Astrocyte (in vitro differentiated cells and primary cell): Measurements from ENCODE around the gene PCNX1. TPM values are rescaled to one million over a fixed set of nuclear protein-coding genes. Genes with fewer than 3 reads are reported as not detected.

ENCODE experiments used
- DNase-seq: peaks from one replicate; pipeline ENCODE4 v3.0.0-alpha.2; 2010; ENCODE audit warnings: low read depth
- FAIRE-seq: peaks from 2 replicates; lab custom pipeline; 2011; peaks lifted over from hg19 to GRCh38; lab: Jason Lieb, UNC
- H2AFZ ChIP-seq: 2 replicates; pipeline ENCODE4 v1.6.0; 2012; ENCODE audit warnings: low read depth, low read length, inconsistent platforms
- H3K27ac ChIP-seq: 2 replicates; pipeline ENCODE4 v1.5.1; 2011; ENCODE audit warnings: low read depth, low read length, inconsistent platforms
- H3K27me3 ChIP-seq: 2 replicates; pipeline ENCODE4 v1.6.0; 2011; ENCODE audit warnings: low read length, inconsistent platforms; ENCODE audit not compliant: insufficient read depth
- H3K36me3 ChIP-seq: 2 replicates; pipeline ENCODE4 v1.5.1; 2011; ENCODE audit warnings: low read length, inconsistent platforms; ENCODE audit not compliant: insufficient read depth
- H3K4me1 ChIP-seq: 2 replicates; pipeline ENCODE4 v1.5.1; 2011; ENCODE audit warnings: low read length, inconsistent platforms; ENCODE audit not compliant: insufficient read depth
- H3K4me2 ChIP-seq: 2 replicates; pipeline ENCODE4 v1.6.0; 2012; ENCODE audit warnings: low read length, inconsistent platforms
- H3K4me3 ChIP-seq: 2 replicates; pipeline ENCODE4 v1.5.1; 2011; ENCODE audit warnings: low read depth, mild to moderate bottlenecking, low read length, inconsistent platforms; ENCODE audit not compliant: insufficient read depth
- H3K79me2 ChIP-seq: 2 replicates; pipeline ENCODE4 v1.6.0; 2012; ENCODE audit warnings: mild to moderate bottlenecking, low read length, inconsistent platforms; ENCODE audit not compliant: insufficient read depth
- H3K9ac ChIP-seq: 2 replicates; pipeline ENCODE4 v1.6.0; 2012; ENCODE audit warnings: mild to moderate bottlenecking, low read length, inconsistent platforms
- H3K9me3 ChIP-seq: 2 replicates; pipeline ENCODE4 v1.5.1; 2012; ENCODE audit warnings: low read depth, mild to moderate bottlenecking, low read length, inconsistent platforms; ENCODE audit not compliant: insufficient read depth
- H4K20me1 ChIP-seq: 2 replicates; pipeline ENCODE4 v1.6.0; 2012; ENCODE audit warnings: low read length, inconsistent platforms; ENCODE audit not compliant: insufficient read depth
- H3K27ac Mint-ChIP-seq: one replicate; pipeline ENCODE4 v1.8.0; 2021; ENCODE audit warnings: mild to moderate bottlenecking, mixed read lengths; ENCODE audit not compliant: unreplicated experiment
- H3K27me3 Mint-ChIP-seq: one replicate; pipeline ENCODE4 v1.8.0; 2021; ENCODE audit warnings: low read depth, mixed read lengths; ENCODE audit not compliant: unreplicated experiment
- H3K36me3 Mint-ChIP-seq: one replicate; pipeline ENCODE4 v1.8.0; 2021; ENCODE audit warnings: low read depth, mixed read lengths; ENCODE audit not compliant: unreplicated experiment
- H3K4me1 Mint-ChIP-seq: one replicate; pipeline ENCODE4 v1.8.0; 2021; ENCODE audit warnings: low read depth, mixed read lengths; ENCODE audit not compliant: unreplicated experiment
- H3K4me3 Mint-ChIP-seq: one replicate; pipeline ENCODE4 v1.8.0; 2021; ENCODE audit warnings: mild to moderate bottlenecking, moderate library complexity, mixed read lengths; ENCODE audit not compliant: unreplicated experiment
- H3K9me3 Mint-ChIP-seq: one replicate; pipeline ENCODE4 v1.8.0; 2021; ENCODE audit warnings: mild to moderate bottlenecking, mixed read lengths; ENCODE audit not compliant: unreplicated experiment
- CTCF ChIP-seq: IDR thresholded peaks from 2 replicates; pipeline ENCODE4 v1.5.1; 2011; ENCODE audit warnings: low read depth, mild to moderate bottlenecking, inconsistent platforms, low read length, moderate library complexity; ENCODE audit not compliant: insufficient read depth
- EZH2 ChIP-seq: IDR thresholded peaks from 2 replicates; pipeline ENCODE4 v1.6.1; 2012; ENCODE audit warnings: mild to moderate bottlenecking, low read length, inconsistent platforms; ENCODE audit not compliant: insufficient read depth
- total RNA-seq: library from RNA; stranded (reverse); gene quantifications from 2 replicates; pipeline ENCODE4 v1.2.1, GENCODE V29; 2021

The PCNX1 gene
- total RNA-seq, 1 donor from 2014 or later, result 91.3 TPM

- Mint-ChIP-seq H3K9me3 (peaks cover 2% of the 10 kb centered on the region), H3K4me1 (peaks cover 6% of the 10 kb centered on the region), H3K36me3 (peaks cover 6% of the 10 kb centered on the region), H3K4me3 (no peak overlapping the region), H3K27me3 (peaks cover 4% of the 10 kb centered on the region), H3K27ac (peak overlapping the region; percentile 42)
- DNase-seq, result peak; percentile 82
- Histone ChIP-seq H3K27ac (peak overlapping the region; percentile 54), H3K9me3 (no peaks in the 10 kb centered on the region), H3K4me3 (peak overlapping the region; percentile 34), H3K4me1 (peaks cover 16% of the 10 kb centered on the region), H3K36me3 (no peaks in the 10 kb centered on the region), H2AFZ (peak overlapping the region; percentile 26), H3K4me2 (peak overlapping the region; percentile 75), H4K20me1 (no peaks in the 10 kb centered on the region), H3K27me3 (no peaks in the 10 kb centered on the region), H3K79me2 (no peaks in the 10 kb centered on the region), H3K9ac (peak overlapping the region; percentile 43)
- TF ChIP-seq CTCF (no peak), EZH2 (no peak)
- no peak for FAIRE-seq
These were observed 223.4 kb downstream of the PCNX1 start for GRCh38 chr14:71130491-71131179.

DNA sequence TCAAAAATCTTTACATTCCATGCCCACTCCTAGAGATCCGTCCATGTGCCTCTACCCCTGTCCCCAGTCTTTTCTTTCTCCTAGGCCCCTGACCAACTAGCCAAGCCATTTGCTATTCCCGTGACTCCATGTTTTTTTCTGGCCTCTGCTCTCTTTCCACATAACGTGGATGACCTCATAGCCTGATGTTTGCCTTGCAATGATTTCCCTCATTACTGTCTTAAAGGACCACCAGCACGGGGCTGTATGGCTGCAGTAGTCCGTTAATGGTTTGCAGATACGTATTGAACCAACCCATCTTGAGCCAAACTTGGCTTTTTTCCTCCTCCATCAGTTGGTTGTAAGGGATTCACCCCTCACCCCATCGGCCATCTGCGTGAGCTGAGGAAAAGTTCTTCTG is 226.0 kb downstream of the PCNX1 start:
- Histone ChIP-seq H3K4me3 (no peak overlapping the region), H4K20me1 (no peaks in the 10 kb centered on the region), H3K4me2 (no peak overlapping the region), H3K27ac (no peak overlapping the region), H3K4me1 (peaks cover 16% of the 10 kb centered on the region), H3K9me3 (no peaks in the 10 kb centered on the region), H3K36me3 (no peaks in the 10 kb centered on the region), H3K27me3 (no peaks in the 10 kb centered on the region), H3K9ac (no peak overlapping the region), H3K79me2 (no peaks in the 10 kb centered on the region), H2AFZ (no peak overlapping the region)
- H3K36me3 Mint-ChIP-seq, result no peaks in the 10 kb centered on the region
- DNase-seq (no peak), FAIRE-seq (no peak)
- peaks cover 6% of the 10 kb centered on the region for H3K9me3 Mint-ChIP-seq
- no peak overlapping the region for H3K27ac Mint-ChIP-seq
- TF ChIP-seq CTCF (no peak), EZH2 (no peak)
- no peak overlapping the region for H3K4me3 Mint-ChIP-seq
- peaks cover 6% of the 10 kb centered on the region for H3K4me1 Mint-ChIP-seq
- peaks cover 4% of the 10 kb centered on the region for H3K27me3 Mint-ChIP-seq

DNA sequence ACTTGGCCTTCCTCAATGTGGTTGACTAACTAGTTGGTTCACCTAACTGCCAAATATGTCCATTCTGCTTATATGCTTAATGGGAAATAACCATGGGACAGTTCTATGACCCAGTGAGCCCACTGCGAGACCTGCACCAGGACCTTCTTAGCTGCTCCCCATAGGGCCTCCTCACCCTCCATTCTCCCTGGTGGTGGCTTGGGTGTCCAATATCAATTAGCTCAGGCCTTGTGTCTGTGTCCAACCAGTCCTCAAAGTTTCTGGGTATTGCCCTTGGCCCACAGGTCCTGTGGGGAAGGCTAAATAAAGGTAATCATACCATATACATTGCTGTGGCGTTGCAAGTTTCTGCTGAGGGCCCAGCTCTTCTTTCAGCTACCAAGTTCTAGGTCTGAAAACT is 228.2 kb downstream of the PCNX1 start:
- H3K9me3 ChIP-seq, result no peaks in the 10 kb centered on the region
- H3K79me2 ChIP-seq, result no peaks in the 10 kb centered on the region
- no peak overlapping the region for H3K4me3 Mint-ChIP-seq
- H3K27ac Mint-ChIP-seq, result no peak overlapping the region
- H3K36me3 Mint-ChIP-seq, result no peaks in the 10 kb centered on the region
- no peaks in the 10 kb centered on the region for H3K27me3 ChIP-seq
- no peak overlapping the region for H3K4me3 ChIP-seq
- peaks cover 4% of the 10 kb centered on the region for H3K27me3 Mint-ChIP-seq
- H3K4me2 ChIP-seq, result no peak overlapping the region
- no peaks in the 10 kb centered on the region for H3K36me3 ChIP-seq
- H3K27ac ChIP-seq, result no peak overlapping the region
- no peak overlapping the region for H2AFZ ChIP-seq
- peaks cover 17% of the 10 kb centered on the region for H3K4me1 ChIP-seq
- H4K20me1 ChIP-seq, result no peaks in the 10 kb centered on the region
- H3K9ac ChIP-seq, result no peak overlapping the region
- FAIRE-seq, result no peak
- H3K9me3 Mint-ChIP-seq, result peaks cover 6% of the 10 kb centered on the region
- TF ChIP-seq CTCF, result no peak
- no peak for TF ChIP-seq EZH2
- peaks cover 2% of the 10 kb centered on the region for H3K4me1 Mint-ChIP-seq
- DNase-seq, result no peak
